K562 (cell line): ENCODE measurements around the gene NMT1. TPM values are rescaled to one million over a fixed set of nuclear protein-coding genes. Genes with fewer than 3 reads are reported as not detected.

Experiments
- EP400 ChIP-seq: fragments of 450-650 bp; IDR thresholded peaks from 2 replicates; pipeline ENCODE4 v1.6.1; 2017; ENCODE audit warnings: antibody characterized with exemption, mild to moderate bottlenecking, moderate library complexity
- GTF2A2 ChIP-seq: IDR thresholded peaks from 2 replicates; pipeline ENCODE4 v1.6.1; 2016; ENCODE audit warnings: mild to moderate bottlenecking, missing genetic modification characterization, missing compliant biosample characterization
- GTF3C2 ChIP-seq: IDR thresholded peaks from 3 replicates; pipeline ENCODE4 v1.6.1; 2011; ENCODE audit warnings: borderline replicate concordance, mild to moderate bottlenecking, moderate library complexity; ENCODE audit not compliant: insufficient read length; ENCODE audit errors: extremely low read depth
- LARP7 ChIP-seq: fragments of 450-650 bp; IDR thresholded peaks from 2 replicates; pipeline ENCODE4 v1.6.1; 2016
- TAF7 ChIP-seq: fragments of 450-650 bp; IDR thresholded peaks from 2 replicates; pipeline ENCODE4 v1.6.1; 2016; ENCODE audit warnings: missing genetic modification characterization, missing compliant biosample characterization
- TFAP4 ChIP-seq: sonication (generic); formaldehyde crosslinking; IDR thresholded peaks from 2 replicates; pipeline ENCODE4 v1.8.0; 2022; ENCODE audit warnings: missing genetic modification reagents, mild to moderate bottlenecking, moderate library complexity, borderline replicate concordance
- ZNF174 ChIP-seq: fragments of 250-450 bp; sonication (Bioruptor Pico); IDR thresholded peaks from 2 replicates; pipeline ENCODE4 v1.4.0; 2020; ENCODE audit warnings: mild to moderate bottlenecking
- polyA plus RNA-seq, 8 experiments: library from polyadenylated mRNA; depleted of rRNA in 4 of 8; stranded (reverse) in 5 of 8; unstranded in 3 of 8; fragments of >200 nt; fragmentation: Nextera tagmentation in 2 of 8; fragmentation: Illumina TruSeq in 1 of 8; extraction: Ambion mirVana in 2 of 8; extraction: Trizol in 1 of 8; gene quantifications; 2 replicates each; pipeline versions ENCODE4 v1.2.1 to v1.2.3, GENCODE V29; 2011 to 2014; ENCODE audit warnings: inconsistent platforms in 1 of 8, missing spikeins in 1 of 8
- total RNA-seq, 7 experiments: library from RNA; depleted of rRNA in 6 of 7; stranded (reverse); fragments of >200 nt in 6 of 7; fragmentation: Illumina TruSeq in 2 of 7; extraction: Trizol in 2 of 7; gene quantifications; 2 replicates each; pipeline versions ENCODE4 v1.2.1 to v1.2.3, GENCODE V29; 2011 to 2021; ENCODE audit warnings: low replicate concordance in 1 of 7

Gene NMT1
- total and polyA plus RNA-seq, 9 of the 15 experiments (the other 6 are each of a cell fraction or from before 2014, with no cell fraction given): 86.7 to 569 (median 213) TPM

DNA sequence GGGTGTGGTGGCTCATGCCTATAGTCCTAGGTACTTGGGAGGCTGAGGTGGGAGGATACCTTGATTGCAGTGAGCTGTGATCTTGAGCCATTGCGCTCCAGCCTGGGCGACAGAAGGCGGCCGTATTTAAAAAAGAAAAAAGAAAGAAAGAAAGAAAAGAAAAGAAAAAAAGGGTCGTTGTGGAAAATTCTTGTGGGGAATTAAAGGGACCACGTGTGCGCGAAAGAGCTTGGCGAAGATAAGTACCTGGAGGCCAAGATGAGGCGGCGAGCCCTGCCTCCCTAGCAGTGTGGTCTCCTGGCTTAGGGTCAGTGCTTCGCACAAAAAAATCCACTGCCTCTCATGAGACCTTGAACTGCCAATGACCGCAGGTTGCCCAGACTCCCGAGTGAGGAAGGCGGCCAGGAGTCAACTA is 728 bp upstream of the NMT1 start (continued):
- TF ChIP-seq TFAP4 (CRISPR knock-in tag) (no peak), ZNF174 (CRISPR knock-in tag) (no peak), LARP7 (peak; percentile 56; the same call in 1 of the 2 replicates), GTF2A2 (tag) (no peak), GTF3C2 (no peak), TAF7 (tag) (no peak), EP400 (no peak)
